A673 (cell line): ENCODE measurements around the gene KIF3A.

Experiments
- CTCF ChIP-seq: fragments of 300-800, 200-600 bp; sonication (generic); conservative IDR thresholded peaks from 2 replicates; pipeline ENCODE4 v1.5.1; 2017; ENCODE audit warnings: low read depth, mild to moderate bottlenecking, antibody characterized with exemption, low read length, moderate library complexity, mixed read lengths
- EZH2 ChIP-seq: fragments of 200-600 bp; sonication (generic); IDR thresholded peaks from 2 replicates; pipeline ENCODE4 v1.6.1; 2017; ENCODE audit warnings: borderline replicate concordance, low read depth, mild to moderate bottlenecking, mixed read lengths, antibody characterized with exemption, low read length; ENCODE audit not compliant: poor library complexity, severe bottlenecking

- TF ChIP-seq CTCF (no peak), EZH2 (no peak)
Observed at GRCh38 chr5:132708645-132709044, 28.7 kb downstream of the KIF3A start.
